SK-MEL-5 (cell line): ENCODE results near the gene LHFPL6. TPM values are rescaled to one million over a fixed set of nuclear protein-coding genes. Genes with fewer than 3 reads are reported as not detected.

ENCODE experiments used
- DNase-seq: peaks from one replicate; pipeline ENCODE4 v3.0.0-alpha.2; 2016; ENCODE audit warnings: low read depth, low spot score
- in situ Hi-C: cut with HindIII; loops from 2 replicates; pipeline ENCODE4 v1.10.0; 2016; ENCODE audit warnings: low sequenced_read_pairs, high pct_unique_total_duplicates, low pct_unique_long_range_greater_than_20kb
- total RNA-seq: library from RNA; depleted of rRNA; stranded (reverse); fragments of >200 nt; shearing (Covaris generic); gene quantifications from 2 replicates; pipeline ENCODE4 v1.2.3, GENCODE V29; 2014

Gene LHFPL6
- total RNA-seq, 1 experiment from 2014 or later = 17.2 TPM

- in situ Hi-C loops = no loop called here
- DNase-seq = no peak
These were observed 205.6 kb downstream of the LHFPL6 start for GRCh38 chr13:39397226-39397895.

DNA sequence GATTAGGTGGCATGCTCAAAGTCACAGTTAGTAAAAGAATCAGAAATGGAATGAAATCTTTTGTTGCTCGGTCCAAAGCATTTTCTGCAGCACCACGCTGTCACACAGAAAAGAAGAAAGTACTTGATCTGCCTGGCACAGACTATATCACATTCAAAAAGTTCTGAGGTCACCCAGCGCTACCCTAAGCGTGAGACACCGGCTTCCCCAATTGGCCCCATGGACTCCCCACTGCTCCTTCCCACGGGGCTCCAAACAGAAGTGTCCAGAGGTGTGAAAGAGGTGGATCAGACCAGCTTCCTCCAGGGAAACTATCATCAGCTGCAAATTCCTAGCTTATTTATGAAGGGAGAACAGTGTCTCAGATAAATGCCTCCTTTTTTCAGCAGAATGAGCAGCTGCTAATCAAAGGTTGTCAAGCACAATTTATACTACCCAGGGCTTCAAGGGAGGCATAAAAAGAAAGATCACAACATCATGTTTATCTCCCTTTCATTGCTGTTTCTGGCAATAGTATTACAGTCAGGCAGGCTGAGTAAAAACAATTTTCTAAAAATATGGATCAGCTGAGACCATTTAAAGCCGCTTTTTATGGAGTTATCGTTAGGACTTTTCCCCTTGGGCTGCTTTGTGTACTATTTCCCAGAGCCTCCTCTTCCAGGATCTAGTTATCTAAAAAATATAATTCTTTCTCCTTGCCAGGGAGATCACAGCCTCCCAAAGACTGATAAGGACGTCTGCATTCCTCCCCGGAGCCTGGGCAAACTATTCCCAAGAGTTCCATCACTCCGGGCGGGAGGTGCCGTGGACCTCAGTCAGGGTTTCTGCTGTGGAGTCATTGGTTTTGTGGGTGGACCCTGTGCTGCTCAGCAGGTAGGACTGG lies 208.0 kb downstream of the LHFPL6 start:
- in situ Hi-C loops = no loop called here
- DNase-seq = no peak

DNA sequence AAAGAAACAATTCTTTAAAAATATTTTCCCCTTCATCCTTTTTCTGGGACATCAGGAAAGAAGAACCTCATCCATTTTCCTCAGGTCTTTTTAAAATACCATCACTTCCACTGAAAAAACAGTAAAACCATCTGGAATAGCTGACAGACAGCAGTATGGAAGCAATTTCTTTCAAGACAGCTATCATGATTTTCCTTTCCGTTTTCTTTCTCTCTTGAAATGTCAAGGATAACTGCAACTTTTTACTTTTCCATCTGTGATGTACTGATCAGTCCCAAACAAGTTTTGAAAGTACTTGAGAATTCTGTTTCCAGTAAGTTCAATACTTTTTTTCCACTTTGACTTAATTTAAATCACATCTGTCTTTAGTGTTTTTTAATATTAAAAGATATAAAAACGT lies 211.2 kb downstream of the LHFPL6 start:
- no peak for DNase-seq
- in situ Hi-C loops = no loop called here

DNA sequence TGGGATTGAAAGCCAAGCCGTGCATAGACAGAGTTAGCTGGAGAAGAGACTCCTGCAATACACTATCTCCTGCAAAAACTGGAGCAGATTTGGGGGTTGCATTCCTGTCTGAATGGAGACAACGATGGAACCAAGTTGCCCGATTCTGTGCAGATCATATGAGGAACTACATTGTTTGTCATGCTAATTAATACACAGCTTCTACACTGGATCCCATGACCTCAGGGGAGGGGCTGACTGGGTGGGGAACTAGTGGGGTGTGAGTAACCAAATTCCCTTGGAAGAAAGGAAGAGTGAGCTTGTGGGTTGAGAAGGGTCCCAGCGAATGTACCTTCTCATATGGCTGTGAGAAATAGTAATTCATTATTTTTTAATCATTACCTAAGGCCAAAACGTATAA lies 214.0 kb downstream of the LHFPL6 start:
- no peak for DNase-seq
- in situ Hi-C loops = no loop called here

GRCh38 chr13:39385621-39386231 lies 217.3 kb downstream of the LHFPL6 start:
- DNase-seq = peak; percentile 10
- in situ Hi-C loops = no loop called here

DNA sequence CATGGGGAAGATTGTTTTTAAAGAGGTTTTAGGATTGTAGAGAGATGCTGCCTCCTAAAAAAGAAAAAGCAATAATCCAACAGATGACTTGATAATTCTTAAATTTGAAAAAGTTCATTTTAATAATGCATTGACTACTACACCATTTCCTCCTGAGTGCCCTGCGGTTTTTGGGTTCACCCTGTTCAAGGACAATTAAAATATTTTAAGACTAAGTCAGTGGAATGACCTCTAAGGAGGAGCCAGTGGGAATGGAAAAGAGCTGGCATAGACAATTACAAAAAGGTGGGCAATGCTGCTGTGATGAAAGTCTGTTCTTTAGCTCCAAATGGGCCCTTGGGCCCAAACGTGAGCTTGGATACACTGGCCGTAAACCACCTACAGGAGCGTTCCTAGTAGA lies 217.8 kb downstream of the LHFPL6 start:
- DNase-seq = no peak
- in situ Hi-C loops = no loop called here

GRCh38 chr13:39381456-39381855 lies 221.5 kb downstream of the LHFPL6 start:
- in situ Hi-C loops = no loop called here
- DNase-seq = no peak

GRCh38 chr13:39379667-39380655 lies 223.0 kb downstream of the LHFPL6 start:
- in situ Hi-C loops = no loop called here
- no peak for DNase-seq

DNA sequence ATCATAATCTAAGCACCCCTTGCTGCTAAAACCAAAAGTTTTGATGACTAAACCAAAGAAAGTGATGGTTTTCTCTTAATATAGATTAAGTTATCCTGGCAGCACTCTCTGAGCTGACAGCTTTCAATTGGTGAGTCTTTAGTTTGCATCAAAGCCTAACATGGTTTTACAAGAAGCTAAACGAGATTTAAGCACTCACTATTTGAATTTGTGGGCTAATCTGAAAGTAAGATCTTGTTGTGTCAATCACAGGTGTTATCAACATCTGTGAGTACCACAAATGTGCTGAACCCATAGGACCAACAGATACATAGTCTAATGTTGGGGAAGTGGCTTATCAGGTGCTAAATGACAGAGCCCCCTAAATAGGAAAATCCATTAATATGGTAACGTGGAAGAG lies 223.9 kb downstream of the LHFPL6 start:
- in situ Hi-C loops = no loop called here
- DNase-seq = no peak

DNA sequence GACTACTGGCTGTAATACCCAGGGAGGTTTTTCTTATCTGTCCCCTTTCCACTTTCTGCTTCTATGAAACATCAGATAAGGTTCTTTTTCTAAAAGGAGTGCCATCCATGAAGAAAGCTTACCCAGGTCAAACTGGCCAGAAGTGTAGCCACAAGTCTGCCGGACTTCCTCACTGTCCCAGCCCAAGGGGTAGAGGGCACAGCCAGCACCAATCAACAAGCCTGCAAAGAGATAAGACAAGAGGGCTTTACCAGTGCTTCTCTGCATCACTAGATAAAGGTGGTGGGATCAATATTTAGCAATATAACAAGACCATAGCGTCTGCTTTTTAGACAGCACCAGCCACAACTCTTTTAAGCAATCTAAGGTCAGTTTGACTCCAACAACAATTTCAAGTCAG lies 224.7 kb downstream of the LHFPL6 start:
- DNase-seq = no peak
- in situ Hi-C loops = no loop called here

DNA sequence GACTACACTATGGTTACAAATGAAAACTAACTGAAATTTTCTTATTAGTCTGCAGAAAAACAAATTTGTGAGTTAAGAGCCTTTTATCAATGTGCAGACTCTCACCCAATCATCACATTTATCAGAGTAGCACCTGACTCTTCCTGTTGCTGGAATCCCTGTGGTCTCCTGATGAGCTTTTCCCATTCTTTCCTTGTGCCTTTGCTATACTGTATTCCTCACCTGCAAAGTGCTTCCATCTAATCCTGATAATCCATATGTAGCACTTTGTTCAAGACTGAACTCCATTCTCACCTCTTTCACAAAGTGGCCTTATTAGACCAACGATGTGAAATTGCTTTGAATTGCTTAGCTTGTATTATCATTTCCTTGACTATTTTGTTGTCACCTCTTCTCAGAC lies 225.3 kb downstream of the LHFPL6 start:
- DNase-seq = no peak
- in situ Hi-C loops = no loop called here

- in situ Hi-C loops = no loop called here
- DNase-seq = no peak
These were observed 226.9 kb downstream of the LHFPL6 start for GRCh38 chr13:39376076-39376475.

DNA sequence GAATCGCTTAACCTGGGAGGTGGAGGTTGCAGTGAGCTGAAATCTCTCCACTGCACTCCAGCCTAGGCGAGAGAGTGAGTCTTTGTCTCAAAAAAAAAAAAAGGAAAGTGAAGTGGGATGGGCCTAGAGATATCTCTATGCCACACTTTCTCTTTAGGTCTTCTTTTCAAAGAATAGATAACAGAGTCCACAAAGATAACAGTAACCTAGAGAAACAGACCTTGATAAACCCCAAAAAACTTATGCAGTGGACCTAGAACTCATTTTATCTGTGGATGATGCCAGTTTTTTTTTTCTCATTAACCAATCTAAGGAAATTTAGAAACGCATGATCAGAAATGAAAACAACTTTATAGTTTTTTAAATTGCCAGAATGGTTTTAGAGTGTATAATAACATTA lies 227.4 kb downstream of the LHFPL6 start:
- in situ Hi-C loops = no loop called here

DNA sequence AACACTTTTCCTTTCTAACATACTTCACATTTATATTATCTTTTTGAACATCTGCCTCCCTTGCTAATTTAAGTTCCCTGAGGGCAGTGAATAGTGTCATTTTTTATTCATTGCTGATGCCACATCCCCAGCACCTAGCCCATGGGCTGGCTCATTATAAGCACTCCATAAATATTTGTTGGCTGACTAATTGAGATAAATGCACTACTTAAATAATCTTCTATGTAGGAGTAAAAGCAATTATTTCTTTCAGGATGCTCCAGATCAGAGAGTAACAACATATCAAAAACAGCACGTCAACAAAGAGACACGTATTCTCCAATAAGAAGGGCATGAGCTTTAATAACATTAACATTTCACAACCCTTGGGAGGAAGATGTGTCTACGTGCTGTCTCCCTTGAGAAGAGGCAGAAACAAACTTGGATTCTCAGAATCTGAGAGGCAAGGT lies 228.2 kb downstream of the LHFPL6 start:
- DNase-seq = no peak

More for the DNA sequence above, 227.4 kb downstream of the LHFPL6 start:
- DNase-seq = no peak

GRCh38 chr13:39373145-39373544 lies 229.8 kb downstream of the LHFPL6 start:
- in situ Hi-C loops = no loop called here
- DNase-seq = no peak

More for the DNA sequence above, 228.2 kb downstream of the LHFPL6 start:
- in situ Hi-C loops = no loop called here

- in situ Hi-C loops = no loop called here
- DNase-seq = no peak
These were observed 231.3 kb downstream of the LHFPL6 start for GRCh38 chr13:39371706-39372105.

DNA sequence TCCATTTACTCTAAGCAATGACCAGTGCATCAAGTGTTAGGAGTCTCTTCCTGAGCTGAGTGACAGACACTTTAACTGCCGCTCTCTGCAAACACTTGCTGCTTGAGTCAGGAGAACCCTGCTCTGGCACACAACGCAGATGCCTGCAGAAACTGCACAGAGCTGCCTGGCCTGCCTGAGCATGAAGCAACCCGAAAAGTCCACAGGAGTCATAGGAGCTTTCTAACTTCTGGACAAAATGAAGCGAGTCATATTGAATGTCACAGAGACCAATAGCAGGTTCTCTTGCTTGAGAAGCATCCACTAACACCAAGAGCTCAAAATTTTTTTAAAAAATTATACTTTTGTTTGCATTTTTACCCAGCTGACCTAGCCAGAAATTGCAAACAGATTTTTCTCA lies 232.4 kb downstream of the LHFPL6 start:
- no peak for DNase-seq
- in situ Hi-C loops = no loop called here
